GM21367 (cell line): Measurements from ENCODE around the gene TPX2.

Experiments
- ATAC-seq: cut with Tn5 transposase; IDR thresholded peaks from one replicate; pipeline ENCODE4 v1.9.1; 2021; ENCODE audit not compliant: unreplicated experiment

TPX2 gene

GRCh38 chr20:31760519-31761240 is 21.6 kb downstream of the TPX2 start:
- no peak for ATAC-seq

- no peak for ATAC-seq
Observed at GRCh38 chr20:31764641-31765305, 25.7 kb downstream of the TPX2 start.

GRCh38 chr20:31767805-31768204 is 28.7 kb downstream of the TPX2 start:
- no peak for ATAC-seq

- ATAC-seq, result no peak
Observed at GRCh38 chr20:31769681-31770080, 30.6 kb downstream of the TPX2 start.

- ATAC-seq, result no peak
Observed at GRCh38 chr20:31770243-31770642, 31.2 kb downstream of the TPX2 start.

GRCh38 chr20:31774408-31774807 is 35.3 kb downstream of the TPX2 start:
- ATAC-seq, result no peak

- ATAC-seq, result no peak
Observed at GRCh38 chr20:31780839-31781238, 41.7 kb downstream of the TPX2 start.

- ATAC-seq, result no peak
Observed at GRCh38 chr20:31781945-31782344, 42.9 kb downstream of the TPX2 start.

- ATAC-seq, result no peak
Observed at GRCh38 chr20:31784354-31785044, 45.4 kb downstream of the TPX2 start.

- ATAC-seq, result no peak
Observed at GRCh38 chr20:31785089-31785488, 46.0 kb downstream of the TPX2 start.

- ATAC-seq, result no peak
Observed at GRCh38 chr20:31788578-31788977, 49.5 kb downstream of the TPX2 start.

GRCh38 chr20:31790401-31790800 is 51.3 kb downstream of the TPX2 start:
- ATAC-seq, result no peak

- no peak for ATAC-seq
Observed at GRCh38 chr20:31797364-31797763, 58.3 kb downstream of the TPX2 start.

GRCh38 chr20:31801508-31801907 is 62.4 kb downstream of the TPX2 start:
- no peak for ATAC-seq

- ATAC-seq, result no peak
Observed at GRCh38 chr20:31803552-31804291, 64.6 kb downstream of the TPX2 start.

GRCh38 chr20:31806564-31807355 is 67.7 kb downstream of the TPX2 start:
- ATAC-seq, result no peak

- ATAC-seq, result no peak
Observed at GRCh38 chr20:31808481-31808880, 69.4 kb downstream of the TPX2 start.

GRCh38 chr20:31809661-31810060 is 70.6 kb downstream of the TPX2 start:
- no peak for ATAC-seq

GRCh38 chr20:31811198-31811597 is 72.1 kb downstream of the TPX2 start:
- no peak for ATAC-seq
